ENCODE results near the gene CBLC. TPM values are rescaled to one million over a fixed set of nuclear protein-coding genes. Genes with fewer than 3 reads are reported as not detected.

The CBLC gene
- polyA plus RNA-seq, 1 donor (not counting 4 experiments of a cell fraction or from before 2014, with no cell fraction given): 27.8 TPM

GRCh38 chr19:44756089-44756562 is 21.6 kb upstream of the CBLC start:
- H3K36me3 ChIP-seq (ENCODE audit: control insufficient read depth in 2 of 2, extremely low read depth in 1 of 2, insufficient read depth in 2 of 2, low read length in 2 of 2): peaks cover 19 to 27% of the 10 kb centered on the region in 2 experiments
- peaks cover 26% of the 10 kb centered on the region for H3K4me1 ChIP-seq (ENCODE audit: control insufficient read depth, extremely low read depth, insufficient read depth, low read length)
- H3K4me2 ChIP-seq (ENCODE audit: control insufficient read depth, extremely low read depth, insufficient read depth, low read depth, low read length): no peak overlapping the region
- H3K9ac ChIP-seq (ENCODE audit: control insufficient read depth, extremely low read depth, insufficient read depth, low read length): no peak overlapping the region
- no peaks in the 10 kb centered on the region for H3K9me1 ChIP-seq (ENCODE audit: control insufficient read depth, extremely low read depth, insufficient read depth, low read length)
- no peak overlapping the region for H3K27ac ChIP-seq (ENCODE audit: control insufficient read depth, insufficient read depth, low read length)
- DNase-seq (ENCODE audit: low read depth, low spot score) (no peak), FAIRE-seq (no peak)
- TF ChIP-seq, protein P1, sequence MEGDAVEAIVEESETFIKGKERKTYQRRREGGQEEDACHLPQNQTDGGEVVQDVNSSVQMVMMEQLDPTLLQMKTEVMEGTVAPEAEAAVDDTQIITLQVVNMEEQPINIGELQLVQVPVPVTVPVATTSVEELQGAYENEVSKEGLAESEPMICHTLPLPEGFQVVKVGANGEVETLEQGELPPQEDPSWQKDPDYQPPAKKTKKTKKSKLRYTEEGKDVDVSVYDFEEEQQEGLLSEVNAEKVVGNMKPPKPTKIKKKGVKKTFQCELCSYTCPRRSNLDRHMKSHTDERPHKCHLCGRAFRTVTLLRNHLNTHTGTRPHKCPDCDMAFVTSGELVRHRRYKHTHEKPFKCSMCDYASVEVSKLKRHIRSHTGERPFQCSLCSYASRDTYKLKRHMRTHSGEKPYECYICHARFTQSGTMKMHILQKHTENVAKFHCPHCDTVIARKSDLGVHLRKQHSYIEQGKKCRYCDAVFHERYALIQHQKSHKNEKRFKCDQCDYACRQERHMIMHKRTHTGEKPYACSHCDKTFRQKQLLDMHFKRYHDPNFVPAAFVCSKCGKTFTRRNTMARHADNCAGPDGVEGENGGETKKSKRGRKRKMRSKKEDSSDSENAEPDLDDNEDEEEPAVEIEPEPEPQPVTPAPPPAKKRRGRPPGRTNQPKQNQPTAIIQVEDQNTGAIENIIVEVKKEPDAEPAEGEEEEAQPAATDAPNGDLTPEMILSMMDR (optimal IDR thresholded peaks at IDR 0.05 in 1 of 3, IDR thresholded peaks at IDR 0.05 in 1 of 3, conservative IDR thresholded peaks at IDR 0.05 in 1 of 3; ENCODE audit: extremely low read depth in 1 of 3, insufficient read depth in 2 of 3, low read length in 3 of 3): no peak
- TF ChIP-seq EZH2 (IDR thresholded peaks at IDR 0.05; ENCODE audit: low read length): no peak
- dilution Hi-C loops (cut with MboI; ENCODE audit: extremely low pct_ligation_motif_present, low sequenced_read_pairs): no loop called here
- no peak overlapping the region for H3K4me3 ChIP-seq (ENCODE audit: control insufficient read depth in 2 of 3, extremely low read depth in 1 of 3, insufficient read depth in 2 of 3, low read depth in 1 of 3, low read length in 3 of 3)
- H3K9me3 ChIP-seq (ENCODE audit: control insufficient read depth, low read depth, low read length): no peaks in the 10 kb centered on the region
- H2AFZ ChIP-seq (ENCODE audit: control insufficient read depth, low read length): no peak overlapping the region
- H3K27me3 ChIP-seq (ENCODE audit: control insufficient read depth, extremely low read depth, insufficient read depth, low read length): no peaks in the 10 kb centered on the region
- peaks cover 3% of the 10 kb centered on the region for H3K79me2 ChIP-seq (ENCODE audit: control insufficient read depth, insufficient read depth, low read length)
- H4K20me1 ChIP-seq (ENCODE audit: control insufficient read depth, extremely low read depth, insufficient read depth, low read length): no peaks in the 10 kb centered on the region

DNA sequence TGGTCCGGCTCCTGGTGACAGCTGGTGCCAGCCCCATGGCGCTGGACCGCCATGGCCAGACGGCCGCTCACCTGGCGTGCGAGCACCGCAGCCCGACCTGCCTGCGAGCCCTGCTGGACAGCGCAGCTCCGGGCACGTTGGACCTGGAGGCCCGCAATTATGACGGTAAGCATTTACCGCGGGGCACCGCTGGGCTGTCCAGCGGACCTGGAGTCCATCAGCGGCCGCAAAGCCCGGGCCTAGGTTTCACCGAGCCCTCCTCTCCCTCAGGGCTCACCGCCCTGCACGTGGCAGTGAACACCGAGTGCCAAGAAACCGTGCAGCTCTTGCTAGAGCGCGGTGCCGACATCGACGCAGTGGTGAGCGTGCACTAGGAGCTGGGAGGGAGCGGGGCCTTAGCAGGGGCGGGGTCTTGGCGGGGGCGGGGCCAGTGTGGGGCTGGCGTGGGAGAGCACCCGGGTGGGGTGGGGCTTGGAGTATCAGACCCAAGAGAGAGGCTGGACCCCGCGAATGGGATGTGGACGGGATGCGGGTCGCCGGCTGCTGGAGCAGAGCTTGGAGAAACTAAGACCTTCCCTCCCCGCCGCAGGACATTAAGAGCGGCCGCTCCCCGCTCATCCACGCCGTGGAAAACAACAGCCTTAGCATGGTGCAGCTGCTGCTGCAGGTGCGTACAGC is 20.5 kb upstream of the CBLC start:
- Histone ChIP-seq H3K79me2 (ENCODE audit: control insufficient read depth, insufficient read depth, low read length) (peaks cover 3% of the 10 kb centered on the region), H3K4me1 (ENCODE audit: control insufficient read depth, extremely low read depth, insufficient read depth, low read length) (peaks cover 26% of the 10 kb centered on the region), H4K20me1 (ENCODE audit: control insufficient read depth, extremely low read depth, insufficient read depth, low read length) (no peaks in the 10 kb centered on the region), H2AFZ (ENCODE audit: control insufficient read depth, low read length) (no peak overlapping the region), H3K9me3 (ENCODE audit: control insufficient read depth, low read depth, low read length) (no peaks in the 10 kb centered on the region), H3K9ac (ENCODE audit: control insufficient read depth, extremely low read depth, insufficient read depth, low read length) (no peak overlapping the region), H3K36me3 (ENCODE audit: control insufficient read depth in 2 of 2, extremely low read depth in 1 of 2, insufficient read depth in 2 of 2, low read length in 2 of 2) (peaks cover 17 to 27% of the 10 kb centered on the region in 2 experiments), H3K9me1 (ENCODE audit: control insufficient read depth, extremely low read depth, insufficient read depth, low read length) (no peaks in the 10 kb centered on the region), H3K27ac (ENCODE audit: control insufficient read depth, insufficient read depth, low read length) (no peak overlapping the region), H3K27me3 (ENCODE audit: control insufficient read depth, extremely low read depth, insufficient read depth, low read length) (no peaks in the 10 kb centered on the region), H3K4me3 (ENCODE audit: control insufficient read depth in 2 of 3, extremely low read depth in 1 of 3, insufficient read depth in 2 of 3, low read depth in 1 of 3, low read length in 3 of 3) (no peak overlapping the region), H3K4me2 (ENCODE audit: control insufficient read depth, extremely low read depth, insufficient read depth, low read depth, low read length) (no peak overlapping the region)
- DNase-seq (ENCODE audit: low read depth, low spot score) (no peak), FAIRE-seq (no peak)
- dilution Hi-C loops (cut with MboI; ENCODE audit: extremely low pct_ligation_motif_present, low sequenced_read_pairs): no loop called here
- no peak for TF ChIP-seq EZH2 (IDR thresholded peaks at IDR 0.05; ENCODE audit: low read length)

Data from keratinocyte (primary cell).